Cardiac fibroblast (primary cell): ENCODE results near the gene PCDHGB3.
"Not testable (repeated sequence)": the region's sequence is repeated elsewhere in the genome, so short reads cannot be mapped to it uniquely, and the experiment has no call there.

Experiments
- DNase-seq, 2 donors: peaks; one replicate each; pipeline versions ENCODE4 v3.0.0 to v3.0.0-alpha.2; 2010; ENCODE audit warnings: low read depth in 2 of 2
- H3K4me3 ChIP-seq, 2 donors: replicated peaks in 1 of 2; 1 replicate in 1 of 2; 2 replicates in 1 of 2; pipeline ENCODE4 v1.5.1; 2011; ENCODE audit warnings: low read depth in 2 of 2, low read length in 2 of 2, mild to moderate bottlenecking in 2 of 2, moderate library complexity in 1 of 2
- TF ChIP-seq, protein P1 (sequence below): IDR thresholded peaks from one replicate; pipeline ENCODE4 v1.5.1; 2011; ENCODE audit warnings: low read depth, mild to moderate bottlenecking, low read length, inconsistent platforms

Gene PCDHGB3

DNA sequence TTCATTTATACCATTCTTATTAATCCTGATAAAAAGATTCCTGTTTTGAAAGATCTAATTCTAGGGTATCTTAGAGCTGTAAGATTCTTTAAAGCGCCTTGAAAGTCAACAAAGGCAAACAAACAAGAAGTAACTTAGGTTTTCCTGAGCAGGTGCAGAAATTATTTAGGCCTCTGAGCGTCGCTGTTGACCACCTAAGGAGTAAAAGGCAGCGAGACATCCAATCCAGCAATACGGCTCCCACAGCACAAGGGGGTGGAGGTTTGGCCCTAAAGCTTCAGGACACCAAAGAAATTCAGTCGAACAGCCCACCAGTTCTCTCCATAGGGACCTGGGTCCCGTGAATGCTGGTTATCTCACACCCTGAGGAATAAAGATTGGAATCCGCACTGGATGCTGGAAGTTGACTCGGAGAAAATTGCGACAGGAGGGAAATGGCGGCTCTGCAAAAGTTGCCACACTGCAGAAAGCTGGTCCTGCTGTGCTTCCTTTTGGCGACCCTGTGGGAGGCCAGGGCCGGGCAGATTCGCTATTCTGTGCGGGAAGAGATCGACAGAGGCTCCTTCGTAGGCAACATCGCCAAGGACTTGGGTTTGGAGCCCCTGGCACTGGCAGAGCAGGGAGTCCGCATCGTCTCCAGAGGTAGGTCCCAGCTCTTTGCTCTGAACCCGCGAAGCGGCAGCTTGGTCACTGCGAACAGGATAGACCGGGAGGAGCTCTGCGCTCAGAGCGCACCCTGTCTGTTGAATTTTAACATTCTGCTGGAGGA, 31.3 kb upstream of the PCDHGB3 start, which contains the start of gene PCDHGA2:
Gene PCDHGA2, plus strand, starts transcription at position 223 of the 769 bp plus-strand sequence.
- TF ChIP-seq, protein P1, sequence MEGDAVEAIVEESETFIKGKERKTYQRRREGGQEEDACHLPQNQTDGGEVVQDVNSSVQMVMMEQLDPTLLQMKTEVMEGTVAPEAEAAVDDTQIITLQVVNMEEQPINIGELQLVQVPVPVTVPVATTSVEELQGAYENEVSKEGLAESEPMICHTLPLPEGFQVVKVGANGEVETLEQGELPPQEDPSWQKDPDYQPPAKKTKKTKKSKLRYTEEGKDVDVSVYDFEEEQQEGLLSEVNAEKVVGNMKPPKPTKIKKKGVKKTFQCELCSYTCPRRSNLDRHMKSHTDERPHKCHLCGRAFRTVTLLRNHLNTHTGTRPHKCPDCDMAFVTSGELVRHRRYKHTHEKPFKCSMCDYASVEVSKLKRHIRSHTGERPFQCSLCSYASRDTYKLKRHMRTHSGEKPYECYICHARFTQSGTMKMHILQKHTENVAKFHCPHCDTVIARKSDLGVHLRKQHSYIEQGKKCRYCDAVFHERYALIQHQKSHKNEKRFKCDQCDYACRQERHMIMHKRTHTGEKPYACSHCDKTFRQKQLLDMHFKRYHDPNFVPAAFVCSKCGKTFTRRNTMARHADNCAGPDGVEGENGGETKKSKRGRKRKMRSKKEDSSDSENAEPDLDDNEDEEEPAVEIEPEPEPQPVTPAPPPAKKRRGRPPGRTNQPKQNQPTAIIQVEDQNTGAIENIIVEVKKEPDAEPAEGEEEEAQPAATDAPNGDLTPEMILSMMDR = peak; percentile 49
- peak; percentile 54 to 73 for DNase-seq
- peak within 1 kb of the TSS; percentile 29 to 33 for H3K4me3 ChIP-seq

- not testable (repeated sequence) for DNase-seq, H3K4me3 ChIP-seq
These were observed 29.2 kb upstream of the PCDHGB3 start for GRCh38 chr5:141340781-141341354.

GRCh38 chr5:141342773-141343172, 27.3 kb upstream of the PCDHGB3 start:
- TF ChIP-seq, protein P1 = no peak
- no peak overlapping the region for H3K4me3 ChIP-seq
- DNase-seq = no peak

DNA sequence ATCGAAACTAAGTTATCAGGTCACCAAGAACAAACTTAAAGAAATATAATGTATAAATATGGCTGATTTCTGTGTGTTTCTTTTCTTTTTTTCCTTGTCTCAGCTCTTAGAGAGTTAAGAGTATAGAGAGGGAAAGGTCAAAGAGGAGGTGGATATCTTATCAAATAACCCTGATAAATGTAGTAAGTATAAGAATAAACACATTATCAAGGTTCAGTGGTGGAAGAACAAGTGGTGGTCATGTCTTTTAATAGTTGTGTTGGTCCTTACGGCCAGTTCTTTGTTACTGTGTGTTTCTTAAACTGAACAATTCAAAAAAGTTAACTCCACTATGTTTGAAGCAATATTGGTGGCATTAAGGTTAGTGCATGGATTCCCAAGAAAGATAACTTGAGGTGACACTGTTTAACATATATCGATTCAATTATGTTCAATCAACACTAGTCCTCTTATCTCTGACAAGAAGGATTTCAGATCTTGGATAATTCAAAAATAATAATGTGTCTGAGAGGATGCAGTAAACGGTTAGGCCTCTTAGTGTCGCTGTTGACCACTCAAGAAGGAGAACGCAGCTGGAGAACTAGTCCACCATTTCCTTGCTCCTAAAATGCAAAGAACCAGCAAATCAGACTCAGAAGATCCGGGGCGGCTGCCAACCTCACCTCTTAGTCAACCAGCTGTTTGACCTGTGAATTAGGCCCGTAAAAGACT, 26.6 kb upstream of the PCDHGB3 start, which contains the start of gene PCDHGA3:
Gene PCDHGA3, plus strand, starts transcription at position 588 of the 711 bp plus-strand sequence. CDS start 205 bp downstream, outside the sequence.
- H3K4me3 ChIP-seq = peak within 1 kb of the TSS; percentile 25 to 35
- peak; percentile 59 to 73 for DNase-seq
- TF ChIP-seq, protein P1 = peak; percentile 46

GRCh38 chr5:141343953-141344463, 26.0 kb upstream of the PCDHGB3 start:
- TF ChIP-seq, protein P1 = no peak
- DNase-seq = no peak
- H3K4me3 ChIP-seq = peak overlapping the region; percentile 25 to 35

GRCh38 chr5:141345327-141345726, 24.7 kb upstream of the PCDHGB3 start:
- TF ChIP-seq, protein P1 = no peak
- no peak for DNase-seq
- H3K4me3 ChIP-seq = no peak overlapping the region

GRCh38 chr5:141346017-141346416, 24.0 kb upstream of the PCDHGB3 start:
- not testable (repeated sequence) for H3K4me3 ChIP-seq, DNase-seq
